Activated CD4-positive, CD25-positive, alpha-beta regulatory T cell treated with anti-CD3 and anti-CD28 coated beads, Interleukin-2, amount 50 U/mL, for 24 hours (primary cell): Measurements from ENCODE around the gene CELSR2.
"Not testable (repeated sequence)": the region's sequence is repeated elsewhere in the genome, so short reads cannot be mapped to it uniquely, and the experiment has no call there.

Source experiments
- ATAC-seq, 2 donors: fragments of 150-1000 bp; cut with Tn5 transposase; one replicate each; pipeline ENCODE4 v1.10.0; 2021; ENCODE audit warnings: mild to moderate bottlenecking in 1 of 2, moderate library complexity in 1 of 2

CELSR2 gene, protein sequence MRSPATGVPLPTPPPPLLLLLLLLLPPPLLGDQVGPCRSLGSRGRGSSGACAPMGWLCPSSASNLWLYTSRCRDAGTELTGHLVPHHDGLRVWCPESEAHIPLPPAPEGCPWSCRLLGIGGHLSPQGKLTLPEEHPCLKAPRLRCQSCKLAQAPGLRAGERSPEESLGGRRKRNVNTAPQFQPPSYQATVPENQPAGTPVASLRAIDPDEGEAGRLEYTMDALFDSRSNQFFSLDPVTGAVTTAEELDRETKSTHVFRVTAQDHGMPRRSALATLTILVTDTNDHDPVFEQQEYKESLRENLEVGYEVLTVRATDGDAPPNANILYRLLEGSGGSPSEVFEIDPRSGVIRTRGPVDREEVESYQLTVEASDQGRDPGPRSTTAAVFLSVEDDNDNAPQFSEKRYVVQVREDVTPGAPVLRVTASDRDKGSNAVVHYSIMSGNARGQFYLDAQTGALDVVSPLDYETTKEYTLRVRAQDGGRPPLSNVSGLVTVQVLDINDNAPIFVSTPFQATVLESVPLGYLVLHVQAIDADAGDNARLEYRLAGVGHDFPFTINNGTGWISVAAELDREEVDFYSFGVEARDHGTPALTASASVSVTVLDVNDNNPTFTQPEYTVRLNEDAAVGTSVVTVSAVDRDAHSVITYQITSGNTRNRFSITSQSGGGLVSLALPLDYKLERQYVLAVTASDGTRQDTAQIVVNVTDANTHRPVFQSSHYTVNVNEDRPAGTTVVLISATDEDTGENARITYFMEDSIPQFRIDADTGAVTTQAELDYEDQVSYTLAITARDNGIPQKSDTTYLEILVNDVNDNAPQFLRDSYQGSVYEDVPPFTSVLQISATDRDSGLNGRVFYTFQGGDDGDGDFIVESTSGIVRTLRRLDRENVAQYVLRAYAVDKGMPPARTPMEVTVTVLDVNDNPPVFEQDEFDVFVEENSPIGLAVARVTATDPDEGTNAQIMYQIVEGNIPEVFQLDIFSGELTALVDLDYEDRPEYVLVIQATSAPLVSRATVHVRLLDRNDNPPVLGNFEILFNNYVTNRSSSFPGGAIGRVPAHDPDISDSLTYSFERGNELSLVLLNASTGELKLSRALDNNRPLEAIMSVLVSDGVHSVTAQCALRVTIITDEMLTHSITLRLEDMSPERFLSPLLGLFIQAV (N-terminal part only)

DNA sequence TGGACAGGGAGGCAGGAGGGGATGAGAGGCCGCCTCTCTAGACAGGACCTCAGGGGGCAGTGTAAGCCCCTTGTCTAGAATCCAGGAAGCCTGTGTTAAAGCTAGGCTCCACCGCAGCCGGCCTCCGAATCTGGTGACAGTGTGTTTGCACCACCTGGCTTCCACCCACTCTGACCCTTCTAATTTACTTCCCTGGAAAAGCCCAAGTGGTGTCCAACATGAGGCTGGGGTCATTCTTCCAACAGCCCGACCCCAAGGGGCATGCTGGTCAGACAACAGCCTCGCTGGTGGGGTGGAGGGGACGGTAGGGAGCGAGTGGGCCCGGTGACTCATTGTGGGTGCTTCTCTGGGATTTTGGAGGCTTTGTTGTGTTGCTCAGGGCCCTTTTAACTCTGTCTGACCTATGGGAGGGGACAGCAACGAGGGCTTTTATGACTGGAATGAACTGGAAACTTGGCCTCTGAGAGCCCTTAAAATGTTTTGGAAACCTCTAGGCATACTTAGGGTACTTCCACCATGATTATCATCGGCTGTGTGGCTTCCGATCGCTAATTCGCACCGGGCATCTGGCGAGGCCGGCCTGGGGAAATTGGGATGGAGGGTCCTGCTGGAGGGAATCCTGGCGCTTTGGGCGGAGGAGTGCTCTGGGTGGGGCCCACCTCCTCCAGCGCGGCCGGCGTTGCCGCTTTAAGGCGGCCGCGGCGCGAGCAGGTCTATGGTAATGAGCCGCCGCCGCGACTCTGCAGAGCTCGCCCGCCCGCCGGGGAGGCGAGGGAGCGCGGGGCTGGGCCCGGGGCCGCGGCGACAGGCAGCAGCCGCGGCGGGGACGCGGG, at the start of gene CELSR2:
Gene CELSR2 (plus strand): TSS at position 743 of the 833 bp plus-strand sequence. CDS start 541 bp downstream, outside the sequence.
- peak; percentile 87 to 91 for ATAC-seq

DNA sequence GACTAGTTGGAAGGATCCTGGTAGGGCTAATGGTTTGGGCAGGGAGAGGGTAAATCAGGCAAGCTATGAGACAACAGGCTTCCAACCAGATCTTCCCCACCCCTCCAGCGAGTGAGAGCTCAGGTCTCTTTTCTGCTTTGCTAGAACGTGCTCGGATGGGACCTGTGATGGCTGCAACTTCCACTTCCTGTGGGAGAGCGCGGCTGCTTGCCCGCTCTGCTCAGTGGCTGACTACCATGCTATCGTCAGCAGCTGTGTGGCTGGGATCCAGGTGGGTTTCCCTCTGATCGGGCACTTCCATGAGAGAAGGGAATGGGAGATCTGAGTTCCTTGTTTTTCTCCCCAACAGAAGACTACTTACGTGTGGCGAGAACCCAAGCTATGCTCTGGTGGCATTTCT, 49.6 kb upstream of the CELSR2 start:
- ATAC-seq = no peak

DNA sequence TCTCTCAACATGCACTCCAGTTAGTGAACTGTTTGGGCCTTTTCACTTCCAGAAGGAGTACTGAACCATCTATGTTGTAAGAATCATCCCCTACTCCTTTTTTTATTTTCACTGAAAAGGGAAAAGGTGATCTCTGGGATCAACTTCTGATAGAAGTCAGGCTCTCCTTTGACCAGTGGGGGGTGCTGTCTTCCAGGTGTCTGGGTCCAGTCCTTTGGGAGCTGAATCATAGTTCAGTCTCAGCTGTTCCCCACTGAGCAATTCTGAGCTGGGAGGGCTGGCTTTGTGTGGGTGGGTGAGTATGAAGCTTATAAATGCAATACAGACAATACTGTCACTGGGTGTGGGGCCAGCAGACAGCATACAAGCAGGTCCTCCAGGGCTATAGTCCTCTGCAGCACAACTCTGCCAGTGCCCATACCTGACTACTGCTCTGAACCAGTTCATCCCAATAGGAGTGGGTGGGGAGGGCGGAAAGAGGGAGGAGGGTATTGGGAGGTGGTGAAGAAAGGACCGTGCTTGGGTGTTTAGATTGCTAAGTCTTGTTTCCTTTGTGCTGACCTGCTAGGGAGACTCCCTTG, 48.1 kb upstream of the CELSR2 start:
- ATAC-seq = peak; percentile 93 to 98

DNA sequence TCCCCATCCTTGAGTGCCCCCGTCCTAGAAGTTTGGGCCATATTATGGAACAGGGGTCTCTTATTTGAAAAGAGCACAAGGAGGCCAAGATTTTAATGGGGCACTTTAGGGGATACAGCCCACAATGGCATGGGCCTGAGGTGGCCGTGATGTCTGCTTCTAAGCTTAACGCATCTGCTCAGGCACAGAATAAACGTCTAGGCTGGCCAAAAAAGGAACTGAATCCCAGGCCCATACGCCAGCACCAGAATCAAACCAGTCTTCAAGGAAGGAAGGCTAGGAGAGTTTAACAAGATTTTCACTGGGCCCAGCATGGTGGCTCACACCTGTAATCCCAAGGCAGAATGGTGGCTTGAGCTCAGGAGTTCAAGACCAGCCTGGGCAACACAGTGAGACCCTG, 44.9 kb upstream of the CELSR2 start:
- no peak for ATAC-seq

DNA sequence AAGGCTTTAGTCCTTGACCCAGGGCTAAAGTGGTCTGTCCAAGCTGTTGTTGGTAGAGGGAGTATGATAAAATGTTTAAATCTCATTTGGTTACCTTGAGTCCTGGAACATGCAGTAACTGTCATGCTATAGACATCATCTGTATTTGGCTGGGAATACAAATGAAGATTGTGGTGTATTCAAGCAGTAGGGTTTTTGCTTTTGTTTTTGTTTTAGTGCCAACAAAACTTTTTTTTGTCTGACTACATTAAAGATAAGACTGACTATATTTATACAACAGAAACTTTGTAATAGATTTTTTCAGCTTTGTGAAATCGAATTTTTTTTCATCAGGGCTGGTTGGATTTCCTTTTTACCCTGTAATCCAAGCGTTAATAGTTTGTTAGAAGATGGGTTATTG, 43.0 kb upstream of the CELSR2 start:
- no peak for ATAC-seq

DNA sequence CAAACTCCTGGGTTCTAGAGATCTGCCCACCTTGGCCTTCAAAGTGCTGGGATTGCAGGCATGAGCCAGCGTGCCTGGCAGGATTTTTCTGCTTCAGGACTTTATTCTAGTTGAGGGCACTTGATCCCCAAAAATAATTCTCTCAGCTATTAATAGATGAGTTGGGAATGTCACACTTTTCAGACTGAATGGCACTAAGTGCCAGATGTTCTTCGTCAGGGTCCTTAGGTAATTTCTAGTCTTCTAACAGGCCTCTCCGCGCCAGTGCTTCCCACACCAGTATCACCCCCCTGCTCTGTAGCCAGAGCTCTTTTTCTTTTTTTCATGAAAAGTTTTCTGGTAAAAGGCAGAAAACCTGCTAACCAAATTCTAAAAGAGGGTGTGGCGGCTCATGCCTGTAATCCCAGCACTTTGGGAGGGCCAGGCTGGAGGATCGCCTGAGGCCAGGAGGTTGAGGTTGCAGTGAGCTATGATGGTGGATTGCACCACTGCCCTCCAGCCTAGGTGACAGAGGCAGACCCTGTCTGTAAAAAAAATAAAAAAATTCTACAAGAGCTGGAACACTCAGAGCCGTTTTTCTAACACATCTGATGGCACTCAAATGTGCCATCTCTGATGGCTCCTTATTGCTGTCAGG, 41.8 kb upstream of the CELSR2 start:
- ATAC-seq = no peak

DNA sequence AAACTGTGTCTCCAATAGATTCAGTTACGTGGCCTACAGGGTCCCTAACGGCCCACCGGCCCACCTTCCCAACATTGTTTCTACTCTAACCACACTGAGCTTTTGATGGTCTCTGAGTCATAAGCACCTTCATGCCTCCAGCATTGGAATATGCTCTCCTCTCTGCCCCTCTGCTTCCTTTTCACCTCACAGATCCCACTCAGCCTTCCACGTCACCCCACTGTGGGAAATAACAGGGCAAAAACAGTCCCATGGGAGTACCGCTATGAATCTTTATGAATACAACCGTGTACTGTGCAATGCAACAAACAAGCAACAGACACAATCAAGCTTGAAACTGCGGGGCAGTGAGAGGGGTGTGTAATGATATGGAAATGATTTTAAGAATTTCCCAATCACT, 40.9 kb upstream of the CELSR2 start:
- ATAC-seq = no peak

DNA sequence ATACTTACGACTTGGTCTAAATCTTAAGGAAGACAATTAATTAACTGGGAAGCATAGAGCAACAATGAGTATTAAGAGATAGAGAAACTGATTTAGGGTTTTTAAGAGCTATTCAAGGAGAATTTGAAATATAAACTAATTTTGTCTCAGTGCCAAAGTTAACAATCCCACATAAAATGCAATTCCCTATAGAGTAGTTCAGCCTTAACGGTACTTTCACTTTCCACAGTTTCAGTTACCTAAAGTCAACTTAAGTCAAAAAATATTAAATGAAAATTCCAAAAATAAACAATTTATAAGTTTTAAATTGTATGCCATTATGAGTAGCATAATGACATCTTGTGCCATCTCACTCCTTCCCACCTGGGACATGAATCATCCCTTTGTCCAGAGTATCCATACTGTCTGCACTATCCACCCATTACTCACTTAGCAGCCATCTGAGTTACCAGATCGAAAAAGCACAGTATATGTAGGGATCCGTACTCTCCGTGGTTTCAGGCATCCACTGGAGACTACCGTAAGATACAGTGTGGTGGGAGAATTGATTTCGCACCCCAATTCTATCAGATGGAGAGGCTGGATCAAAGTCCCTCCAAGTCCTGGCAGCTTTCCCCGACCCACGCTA, 40.4 kb upstream of the CELSR2 start:
- ATAC-seq = no peak

DNA sequence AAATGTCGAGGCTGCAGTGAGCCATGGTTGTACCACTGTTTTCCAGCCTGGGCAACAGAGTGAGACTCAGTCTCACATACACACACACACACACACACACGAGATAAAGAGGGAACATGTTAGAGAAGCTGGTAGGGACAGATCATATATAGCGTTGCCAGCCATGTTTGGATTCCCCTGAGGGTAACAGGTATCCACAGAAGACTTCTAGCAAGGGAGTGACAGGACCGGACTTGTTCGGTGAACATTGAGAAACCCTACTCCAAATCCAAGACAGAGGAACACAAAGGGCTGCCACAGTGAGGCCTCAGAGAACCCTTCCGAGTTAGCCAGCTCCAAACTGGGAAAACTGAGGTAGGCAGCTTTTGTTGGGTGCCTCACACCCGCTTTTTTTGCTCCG, 39.3 kb upstream of the CELSR2 start:
- no peak for ATAC-seq

DNA sequence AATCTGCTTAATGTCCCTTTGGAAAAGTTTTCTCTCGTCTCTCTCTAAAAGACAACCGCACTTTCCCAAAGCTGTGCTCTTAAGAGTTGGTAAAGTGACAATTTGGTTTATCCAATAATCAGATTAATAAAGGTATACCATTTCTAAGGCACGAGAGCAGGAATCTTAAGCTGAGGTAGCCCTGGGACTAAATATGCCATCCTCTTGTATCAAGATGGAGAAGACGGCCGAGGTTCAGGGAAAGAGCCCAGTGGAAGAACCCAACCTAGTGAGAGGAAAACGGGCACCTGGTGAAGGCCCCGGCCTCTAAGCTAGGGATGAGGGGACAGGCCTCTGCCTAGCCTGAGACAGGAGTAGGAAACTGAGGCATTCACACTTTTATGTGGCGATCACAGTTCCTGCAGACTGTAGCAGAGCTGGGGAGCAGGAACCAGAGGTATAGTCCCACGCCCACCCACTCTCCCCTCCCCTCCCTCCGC, 36.0 kb upstream of the CELSR2 start:
- ATAC-seq = no peak

DNA sequence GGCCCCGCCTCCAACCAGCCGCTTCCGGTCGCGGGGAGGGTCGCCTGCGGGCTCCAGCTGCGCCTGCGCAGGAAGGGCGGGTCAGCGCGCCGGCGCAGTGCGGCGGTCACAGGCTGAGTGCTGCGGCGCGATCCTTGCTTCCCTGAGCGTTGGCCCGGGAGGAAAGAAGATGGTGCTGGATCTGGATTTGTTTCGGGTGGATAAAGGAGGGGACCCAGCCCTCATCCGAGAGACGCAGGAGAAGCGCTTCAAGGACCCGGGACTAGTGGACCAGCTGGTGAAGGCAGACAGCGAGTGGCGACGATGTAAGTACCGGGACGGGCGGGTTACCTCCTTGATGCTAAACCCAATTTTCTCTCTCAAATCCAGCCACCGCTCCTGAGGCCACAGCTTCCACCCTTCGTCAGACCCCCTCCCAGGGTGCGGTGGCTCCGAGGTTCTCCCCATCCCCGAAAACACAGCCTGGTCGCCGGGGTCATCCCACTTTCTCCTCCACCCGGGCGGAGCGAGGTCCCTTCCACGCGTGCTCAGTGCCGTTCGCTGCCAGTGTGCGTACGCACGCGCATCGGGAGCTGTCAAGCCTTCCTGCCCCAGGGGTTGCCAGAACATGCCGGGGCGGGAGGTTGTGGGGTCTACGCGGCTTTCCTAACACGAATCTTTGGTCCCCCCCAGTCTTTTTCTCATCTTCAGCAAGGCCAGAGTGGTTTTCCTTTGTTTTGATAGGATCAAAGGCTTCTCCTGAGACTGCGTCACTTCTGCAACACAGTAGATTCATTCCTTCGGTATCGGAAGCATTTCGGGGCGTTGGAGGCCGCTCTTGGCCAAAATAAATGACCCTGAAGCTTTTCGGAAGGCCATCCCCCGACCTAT, 35.3 kb upstream of the CELSR2 start, which contains the start of gene SARS1:
Gene SARS1 (plus strand): TSS at position 95 of the 870 bp plus-strand sequence. CDS start 75 bp downstream, at position 170.
- ATAC-seq = peak; percentile 88 to 90

DNA sequence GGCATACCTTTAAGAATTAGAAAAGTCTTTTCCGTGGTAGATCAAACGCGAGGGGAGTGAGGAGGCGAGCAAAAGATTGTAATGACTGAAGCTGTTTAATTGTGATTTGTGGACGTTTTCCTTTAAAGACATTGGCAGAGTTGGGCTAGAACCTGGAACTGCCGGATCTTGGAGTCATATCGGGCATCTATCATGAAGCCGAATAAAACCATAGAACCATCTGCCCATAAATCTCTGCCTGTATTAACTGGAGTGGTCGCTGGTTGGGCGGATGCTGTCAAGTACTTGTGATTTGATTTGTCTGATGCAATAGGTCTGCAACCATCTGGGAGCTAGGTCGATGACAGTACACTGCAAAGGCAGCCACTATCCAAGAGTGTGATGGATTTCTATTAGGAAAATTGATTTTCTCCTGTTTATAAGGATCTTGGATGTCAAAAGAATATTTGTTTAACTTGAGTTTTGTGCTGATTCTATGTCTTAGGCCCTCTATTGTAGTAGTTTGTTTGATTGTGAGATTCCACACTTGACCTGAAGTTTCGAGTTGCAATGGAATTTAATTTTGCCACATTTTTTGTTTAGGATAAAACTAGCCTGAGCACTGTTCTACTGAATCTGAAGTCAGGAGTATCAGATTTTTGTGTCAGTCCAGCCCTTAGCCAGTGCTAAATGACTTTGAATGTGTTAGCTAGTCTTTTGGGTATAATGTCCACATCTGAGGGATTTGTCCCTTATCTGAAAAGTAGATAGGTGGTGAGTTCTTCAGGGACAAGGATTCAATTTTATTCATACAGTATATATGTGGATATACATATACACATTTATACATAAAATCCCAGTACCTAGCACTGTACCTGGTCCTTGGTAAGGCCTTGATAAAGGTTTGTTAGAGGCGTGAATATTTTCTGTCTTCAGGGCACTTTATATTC, 34.4 kb upstream of the CELSR2 start:
- peak; percentile 52 to 56 for ATAC-seq

DNA sequence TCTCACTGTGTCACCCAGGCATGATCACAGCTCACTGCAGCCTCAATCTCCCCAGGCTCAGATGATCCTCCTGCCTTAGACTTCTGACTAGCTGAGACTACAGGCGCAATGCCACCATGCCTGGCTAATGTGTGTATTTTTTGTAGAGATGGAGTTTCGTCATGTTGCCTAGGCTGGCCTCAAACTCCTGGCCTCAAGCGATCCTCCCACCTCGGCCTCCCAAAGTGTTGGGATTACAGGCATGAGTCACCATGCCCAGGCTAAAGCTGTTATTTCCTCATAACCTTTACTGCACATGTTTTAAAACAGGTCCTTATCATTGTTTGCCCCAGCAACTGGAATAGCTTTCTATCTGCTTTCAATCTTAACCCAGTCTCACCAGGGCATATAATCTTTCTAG, 32.7 kb upstream of the CELSR2 start:
- no peak for ATAC-seq

DNA sequence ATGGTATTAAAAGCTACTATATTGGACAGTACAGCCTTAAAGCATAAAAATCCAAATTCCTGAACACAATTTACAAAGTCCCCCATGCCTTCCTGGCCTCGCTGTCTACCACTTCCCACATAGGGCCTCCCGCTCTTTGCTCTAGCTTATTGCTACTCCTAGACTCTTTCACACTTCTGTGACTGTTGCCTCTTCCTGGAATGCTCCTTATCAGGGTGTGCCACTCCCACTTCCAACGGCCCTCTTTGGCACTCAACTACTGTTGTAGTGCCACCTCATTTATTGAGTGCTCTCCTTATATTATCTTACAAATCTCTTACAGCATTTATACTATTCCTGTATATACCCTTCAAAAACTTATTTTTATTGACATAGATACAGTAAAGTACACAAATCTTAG, 30.8 kb upstream of the CELSR2 start:
- no peak for ATAC-seq

DNA sequence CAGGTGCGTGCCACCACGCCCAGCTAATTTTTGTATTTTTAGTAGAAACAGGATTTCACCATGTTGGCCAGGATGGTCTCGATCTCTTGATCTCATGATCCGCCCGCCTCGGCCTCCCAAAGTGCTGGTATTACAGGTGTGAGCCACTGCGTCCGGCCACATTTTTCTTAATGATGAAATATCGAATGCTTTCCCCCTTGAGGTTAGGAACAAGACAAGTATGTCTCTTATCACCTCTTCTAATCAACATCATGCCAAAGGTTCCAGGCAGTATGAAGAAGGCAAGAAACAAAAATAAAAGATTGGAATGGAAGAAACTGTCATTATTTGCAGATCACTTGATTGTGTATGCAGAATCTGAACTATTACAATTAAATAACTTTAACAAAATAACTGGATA, 28.1 kb upstream of the CELSR2 start:
- ATAC-seq = not testable (repeated sequence)

DNA sequence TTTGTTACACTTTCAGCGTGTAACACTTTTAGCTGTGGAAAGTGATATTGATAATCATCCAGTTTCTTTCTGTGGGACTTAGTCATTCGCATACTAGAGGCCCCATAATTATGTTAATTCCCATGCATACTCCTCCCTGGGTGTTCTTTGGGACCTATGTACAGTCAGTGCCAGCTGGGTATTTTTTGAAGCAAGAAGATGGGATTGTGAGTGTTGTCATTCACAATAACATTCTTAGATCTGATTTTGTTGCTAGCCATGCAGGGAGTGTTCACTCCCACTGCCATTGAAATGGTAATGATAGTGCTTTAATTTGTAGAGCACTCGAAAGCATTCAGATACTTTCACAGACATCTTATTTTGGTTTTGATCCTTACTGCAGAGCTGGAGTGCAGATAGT, 24.0 kb upstream of the CELSR2 start:
- peak; percentile 28 to 53 for ATAC-seq

DNA sequence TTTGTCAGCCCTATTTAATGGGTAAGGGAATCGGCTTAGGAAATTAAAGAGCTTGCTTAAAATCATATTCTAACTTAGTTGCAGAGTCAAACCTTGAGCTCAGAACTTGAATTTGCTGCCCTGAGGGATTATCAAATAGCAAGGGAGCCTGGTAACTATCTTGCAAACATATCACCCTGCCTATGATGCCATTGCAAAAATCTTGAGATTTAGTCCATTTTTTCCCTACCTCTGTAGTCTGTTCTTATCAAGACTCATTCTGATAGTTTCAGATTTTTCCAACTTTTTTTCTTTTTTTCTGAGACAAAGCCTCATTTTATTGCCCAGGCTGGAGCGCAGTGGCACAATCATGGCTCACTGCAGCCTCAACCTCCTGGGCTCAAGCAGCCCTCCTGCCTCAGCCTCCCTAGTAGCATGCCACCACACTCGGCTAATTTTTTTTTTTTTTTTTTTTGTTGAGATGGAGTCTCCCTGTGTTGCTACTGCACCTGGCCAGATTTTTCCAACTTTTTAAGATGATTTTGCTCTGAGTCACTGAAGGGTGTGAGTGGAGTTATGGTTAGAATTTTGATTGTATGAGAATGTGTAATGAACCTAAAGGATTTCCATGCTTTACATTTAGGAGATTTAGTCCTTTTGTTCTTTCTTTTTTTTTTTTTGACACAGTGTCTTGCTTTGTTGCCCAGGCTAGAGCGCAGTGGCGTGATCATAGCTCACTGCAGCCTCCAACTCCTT, 23.5 kb upstream of the CELSR2 start:
- no peak for ATAC-seq

DNA sequence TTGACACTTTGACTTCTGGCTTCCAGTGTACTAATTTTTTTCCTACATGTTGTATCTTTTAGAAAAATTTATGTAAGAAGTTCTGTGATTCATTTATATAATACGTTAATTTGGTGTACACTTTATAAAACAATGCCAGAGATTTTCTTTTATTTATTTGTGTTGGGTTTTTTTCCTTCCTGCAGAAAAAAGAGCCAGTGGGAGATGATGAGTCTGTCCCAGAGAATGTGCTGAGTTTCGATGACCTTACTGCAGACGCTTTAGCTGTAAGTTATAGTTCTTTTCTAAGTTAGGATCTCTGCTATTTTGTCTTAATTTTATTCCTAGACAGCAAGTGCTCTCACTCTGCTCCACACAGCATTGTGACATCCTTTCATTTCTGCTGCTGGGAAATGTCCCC, 21.2 kb upstream of the CELSR2 start:
- ATAC-seq = no peak
